K562 (cell line): ENCODE measurements around the gene PDCD1LG2. TPM values are rescaled to one million over a fixed set of nuclear protein-coding genes. Genes with fewer than 3 reads are reported as not detected.

Source experiments
- ATAC-seq: fragments of 200-7000 bp; cut with Tn5 transposase; 3 replicates; pipeline ENCODE4 v1.9.1; 2020; ENCODE audit warnings: moderate library complexity
- BruUV-seq: library from RNA; stranded (reverse); fragments of 400-500 nt; replicated peaks from 2 replicates; lab custom pipeline; 2021; lab: Mats Ljungman, UMichigan
- CTCF ChIA-PET: fragments of 300-600 bp; formaldehyde crosslinking; extraction: SDS; loops from one replicate; lab custom pipeline; 2021; ENCODE audit warnings: low intra/inter-chr PET ratio; lab: Yijun Ruan, JAX
- POLR2A ChIA-PET: fragments of 300-600, 350-650 bp; sonication (Branson Sonifier 250); formaldehyde crosslinking; extraction: SDS; loops from one replicate; lab custom pipeline; 2021; ENCODE audit warnings: antibody characterized with exemption, inconsistent platforms; lab: Yijun Ruan, JAX
- DNase-seq, 4 experiments: peaks; one replicate each; pipeline versions ENCODE4 v3.0.0 to v3.0.0-alpha.2; 2011 to 2018; ENCODE audit warnings: low spot score in 3 of 4, mixed read lengths in 3 of 4; ENCODE audit errors: extremely low read depth in 1 of 4
- FAIRE-seq: peaks from 2 replicates; lab custom pipeline; 2011; peaks lifted over from hg19 to GRCh38; lab: Jason Lieb, UNC
- H2AFZ ChIP-seq: 2 replicates; pipeline ENCODE4 v1.6.0; 2011; ENCODE audit warnings: low read depth, low read length, control low read depth, inconsistent platforms
- H3K27ac ChIP-seq: fragments of 200-600 bp; 3 replicates; pipeline ENCODE4 v1.8.0; 2011; ENCODE audit warnings: low read depth, mild to moderate bottlenecking, control low read depth, inconsistent platforms, low read length, moderate library complexity, mixed read lengths; ENCODE audit errors: extremely low read depth
- H3K27me3 ChIP-seq, 2 experiments: fragments of 300-600 bp in 1 of 2; 2 replicates in 1 of 2; 3 replicates in 1 of 2; pipeline versions ENCODE4 v1.6.0 to v1.8.0; 2011; ENCODE audit warnings: inconsistent platforms in 2 of 2, low read length in 2 of 2, mild to moderate bottlenecking in 1 of 2, mixed read lengths in 1 of 2, moderate library complexity in 1 of 2; ENCODE audit not compliant: control insufficient read depth in 2 of 2, insufficient read depth in 2 of 2
- H3K36me3 ChIP-seq: fragments of 300-600 bp; 3 replicates; pipeline ENCODE4 v1.8.0; 2011; ENCODE audit warnings: mild to moderate bottlenecking, low read length, inconsistent platforms; ENCODE audit not compliant: control insufficient read depth, insufficient read depth
- H3K4me1 ChIP-seq, 2 experiments: fragments of 200-600 bp in 1 of 2; replicated peaks in 1 of 2; 2 replicates in 1 of 2; 3 replicates in 1 of 2; pipeline versions ENCODE4 v1.5.1 to v1.8.0; 2011; ENCODE audit warnings: inconsistent platforms in 2 of 2, low read length in 2 of 2, mild to moderate bottlenecking in 1 of 2, mixed read lengths in 1 of 2, moderate library complexity in 1 of 2; ENCODE audit not compliant: control insufficient read depth in 2 of 2, insufficient read depth in 2 of 2
- H3K4me2 ChIP-seq: 2 replicates; pipeline ENCODE4 v1.6.1; 2011; ENCODE audit warnings: low read length, control low read depth, inconsistent platforms, mixed read lengths; ENCODE audit not compliant: insufficient read depth
- H3K4me3 ChIP-seq: fragments of 200-600 bp; sonication (generic), shearing (Covaris generic); 2 replicates; pipeline ENCODE4 v1.5.1; 2016; ENCODE audit warnings: control low read depth, inconsistent platforms
- H3K79me2 ChIP-seq: fragments of 200-600 bp; 3 replicates; pipeline ENCODE4 v1.8.0; 2011; ENCODE audit warnings: low read length, inconsistent platforms; ENCODE audit not compliant: control insufficient read depth, insufficient read depth
- H3K9ac ChIP-seq, 2 experiments: 2 replicates each; pipeline versions ENCODE4 v1.6.0 to v1.6.1; 2011; ENCODE audit warnings: low read depth in 2 of 2, low read length in 2 of 2, control low read depth in 1 of 2, inconsistent platforms in 1 of 2, mild to moderate bottlenecking in 1 of 2, mixed read lengths in 1 of 2; ENCODE audit not compliant: insufficient read depth in 1 of 2
- H3K9me1 ChIP-seq: one replicate; pipeline ENCODE4 v1.6.0; 2011; ENCODE audit warnings: inconsistent platforms, mild to moderate bottlenecking, low read length, moderate library complexity; ENCODE audit not compliant: control insufficient read depth, insufficient read depth
- H3K9me3 ChIP-seq: replicated peaks from 2 replicates; pipeline ENCODE4 v1.5.1; 2011; ENCODE audit warnings: low read depth, low read length, inconsistent platforms; ENCODE audit not compliant: control insufficient read depth, insufficient read depth
- H4K20me1 ChIP-seq: replicated peaks from 2 replicates; pipeline ENCODE4 v1.6.1; 2011; ENCODE audit warnings: low read length, inconsistent platforms, mixed read lengths; ENCODE audit not compliant: control insufficient read depth, insufficient read depth
- EP400 ChIP-seq: fragments of 450-650 bp; IDR thresholded peaks from 2 replicates; pipeline ENCODE4 v1.6.1; 2017; ENCODE audit warnings: antibody characterized with exemption, mild to moderate bottlenecking, moderate library complexity
- ERF ChIP-seq: fragments of 450-650 bp; formaldehyde crosslinking; IDR thresholded peaks from 2 replicates; pipeline ENCODE4 v1.4.0; 2020; ENCODE audit warnings: mild to moderate bottlenecking, mixed read lengths
- RFX1 ChIP-seq: fragments of 450-650 bp; IDR thresholded peaks from 2 replicates; pipeline ENCODE4 v1.6.1; 2016; ENCODE audit warnings: mild to moderate bottlenecking, moderate library complexity
- TAF9B ChIP-seq: fragments of 450-650 bp; IDR thresholded peaks from 2 replicates; pipeline ENCODE4 v1.6.1; 2018; ENCODE audit warnings: mild to moderate bottlenecking; ENCODE audit not compliant: partially characterized antibody
- YY1 ChIP-seq, 3 experiments: IDR thresholded peaks; 2 replicates each; pipeline ENCODE4 v1.6.1; 2011; ENCODE audit warnings: low read length in 2 of 3, mild to moderate bottlenecking in 2 of 3, moderate library complexity in 2 of 3, borderline replicate concordance in 1 of 3, control low read depth in 1 of 3, low read depth in 1 of 3; ENCODE audit not compliant: insufficient read depth in 3 of 3, insufficient replicate concordance in 2 of 3, control insufficient read depth in 1 of 3, insufficient read length in 1 of 3; ENCODE audit errors: extremely low read depth in 1 of 3
- WGBS: fragments of 100-300 bp; shearing (Covaris generic); methylation state at CpG from one replicate; pipeline ENCODE4 v1.1.6; 2016; ENCODE audit warnings: low coverage, mixed read lengths; ENCODE audit not compliant: insufficient coverage; ENCODE audit errors: missing lambda C conversion rate; 5-methylcytosine and 5-hydroxymethylcytosine counted together
- in situ Hi-C: fragments of 300-500 bp; cut with MboI; formaldehyde crosslinking; loops from 4 replicates; pipeline ENCODE4 v1.15.0; 2018; ENCODE audit warnings: inconsistent platforms, mixed read lengths
- intact Hi-C: fragments of 100-400 bp; cut with micrococcal nuclease; formaldehyde crosslinking; loops from 2 replicates; pipeline ENCODE4 v1.14.2; 2022
- polyA plus RNA-seq, 8 experiments: library from polyadenylated mRNA; depleted of rRNA in 4 of 8; stranded (reverse) in 5 of 8; unstranded in 3 of 8; fragments of >200 nt; fragmentation: Nextera tagmentation in 2 of 8; fragmentation: Illumina TruSeq in 1 of 8; extraction: Ambion mirVana in 2 of 8; extraction: Trizol in 1 of 8; gene quantifications; 2 replicates each; pipeline versions ENCODE4 v1.2.1 to v1.2.3, GENCODE V29; 2011 to 2014; ENCODE audit warnings: inconsistent platforms in 1 of 8, missing spikeins in 1 of 8
- total RNA-seq, 7 experiments: library from RNA; depleted of rRNA in 6 of 7; stranded (reverse); fragments of >200 nt in 6 of 7; fragmentation: Illumina TruSeq in 2 of 7; extraction: Trizol in 2 of 7; gene quantifications; 2 replicates each; pipeline versions ENCODE4 v1.2.1 to v1.2.3, GENCODE V29; 2011 to 2021; ENCODE audit warnings: low replicate concordance in 1 of 7
- TF ChIP-seq, protein P1 (sequence below), 2 experiments: IDR thresholded peaks; 2 replicates each; pipeline ENCODE4 v1.6.1; 2012; ENCODE audit warnings: improper control_type of control experiment in 2 of 2, low read depth in 2 of 2, low read length in 2 of 2, borderline replicate concordance in 1 of 2
- TF ChIP-seq, protein P2 (sequence below): sonication (generic); formaldehyde crosslinking; IDR thresholded peaks from 2 replicates; pipeline ENCODE4 v1.8.0; 2022; ENCODE audit warnings: mild to moderate bottlenecking, missing genetic modification reagents
- TF ChIP-seq, protein P3 (sequence below): fragments of 450-650 bp; conservative IDR thresholded peaks from 2 replicates; pipeline ENCODE4 v1.6.1; 2016; ENCODE audit warnings: missing genetic modification characterization, low read depth, mild to moderate bottlenecking, control low read depth, missing compliant biosample characterization
- TF ChIP-seq, protein P4 (sequence below): fragments of 450-650 bp; IDR thresholded peaks from 2 replicates; pipeline ENCODE4 v1.6.1; 2018; ENCODE audit warnings: mild to moderate bottlenecking, low read depth; ENCODE audit not compliant: partially characterized antibody

PDCD1LG2 gene
- total and polyA plus RNA-seq, 9 of the 15 experiments (the other 6 are each of a cell fraction or from before 2014, with no cell fraction given), result not detected

DNA sequence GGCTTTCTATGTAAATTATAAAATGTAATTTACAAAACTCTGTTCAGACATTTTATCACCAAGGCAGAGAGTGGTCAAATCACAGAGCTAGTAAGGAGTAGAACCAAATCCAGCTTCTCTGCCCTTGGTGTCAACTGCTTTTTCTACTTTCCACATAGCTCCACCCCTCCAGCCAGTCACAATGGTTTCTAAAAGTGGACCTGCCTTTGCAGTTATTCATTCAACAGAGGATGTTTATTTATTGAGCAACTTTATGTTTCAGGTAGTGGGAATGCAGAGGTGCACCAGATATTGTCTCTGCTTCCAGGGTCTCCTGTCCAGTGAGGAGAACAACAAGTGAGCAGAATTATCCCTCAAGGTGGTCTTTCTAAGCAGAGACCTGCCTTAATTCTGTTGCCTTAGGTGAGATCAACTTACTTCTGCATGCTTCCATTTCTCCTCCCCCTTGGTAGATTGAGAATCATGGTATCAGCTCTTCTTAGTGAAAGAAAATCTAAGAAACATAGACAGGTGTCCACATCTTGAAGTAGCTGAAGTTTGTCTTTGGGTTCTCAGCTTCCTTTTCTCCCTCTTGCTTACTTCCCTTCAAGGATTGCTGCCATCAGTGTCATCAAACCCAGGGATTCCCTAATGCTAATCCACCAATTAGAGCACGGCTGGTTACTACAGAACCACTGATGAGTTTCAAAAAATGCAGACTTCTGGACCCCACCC is 17.2 kb upstream of the PDCD1LG2 start (continued):
- TF ChIP-seq, protein P1, sequence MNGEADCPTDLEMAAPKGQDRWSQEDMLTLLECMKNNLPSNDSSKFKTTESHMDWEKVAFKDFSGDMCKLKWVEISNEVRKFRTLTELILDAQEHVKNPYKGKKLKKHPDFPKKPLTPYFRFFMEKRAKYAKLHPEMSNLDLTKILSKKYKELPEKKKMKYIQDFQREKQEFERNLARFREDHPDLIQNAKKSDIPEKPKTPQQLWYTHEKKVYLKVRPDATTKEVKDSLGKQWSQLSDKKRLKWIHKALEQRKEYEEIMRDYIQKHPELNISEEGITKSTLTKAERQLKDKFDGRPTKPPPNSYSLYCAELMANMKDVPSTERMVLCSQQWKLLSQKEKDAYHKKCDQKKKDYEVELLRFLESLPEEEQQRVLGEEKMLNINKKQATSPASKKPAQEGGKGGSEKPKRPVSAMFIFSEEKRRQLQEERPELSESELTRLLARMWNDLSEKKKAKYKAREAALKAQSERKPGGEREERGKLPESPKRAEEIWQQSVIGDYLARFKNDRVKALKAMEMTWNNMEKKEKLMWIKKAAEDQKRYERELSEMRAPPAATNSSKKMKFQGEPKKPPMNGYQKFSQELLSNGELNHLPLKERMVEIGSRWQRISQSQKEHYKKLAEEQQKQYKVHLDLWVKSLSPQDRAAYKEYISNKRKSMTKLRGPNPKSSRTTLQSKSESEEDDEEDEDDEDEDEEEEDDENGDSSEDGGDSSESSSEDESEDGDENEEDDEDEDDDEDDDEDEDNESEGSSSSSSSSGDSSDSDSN (IDR thresholded peaks at IDR 0.05; ENCODE audit: borderline replicate concordance in 1 of 2, low read depth in 2 of 2, low read length in 2 of 2), result no peak
- no peak for TF ChIP-seq RFX1

DNA sequence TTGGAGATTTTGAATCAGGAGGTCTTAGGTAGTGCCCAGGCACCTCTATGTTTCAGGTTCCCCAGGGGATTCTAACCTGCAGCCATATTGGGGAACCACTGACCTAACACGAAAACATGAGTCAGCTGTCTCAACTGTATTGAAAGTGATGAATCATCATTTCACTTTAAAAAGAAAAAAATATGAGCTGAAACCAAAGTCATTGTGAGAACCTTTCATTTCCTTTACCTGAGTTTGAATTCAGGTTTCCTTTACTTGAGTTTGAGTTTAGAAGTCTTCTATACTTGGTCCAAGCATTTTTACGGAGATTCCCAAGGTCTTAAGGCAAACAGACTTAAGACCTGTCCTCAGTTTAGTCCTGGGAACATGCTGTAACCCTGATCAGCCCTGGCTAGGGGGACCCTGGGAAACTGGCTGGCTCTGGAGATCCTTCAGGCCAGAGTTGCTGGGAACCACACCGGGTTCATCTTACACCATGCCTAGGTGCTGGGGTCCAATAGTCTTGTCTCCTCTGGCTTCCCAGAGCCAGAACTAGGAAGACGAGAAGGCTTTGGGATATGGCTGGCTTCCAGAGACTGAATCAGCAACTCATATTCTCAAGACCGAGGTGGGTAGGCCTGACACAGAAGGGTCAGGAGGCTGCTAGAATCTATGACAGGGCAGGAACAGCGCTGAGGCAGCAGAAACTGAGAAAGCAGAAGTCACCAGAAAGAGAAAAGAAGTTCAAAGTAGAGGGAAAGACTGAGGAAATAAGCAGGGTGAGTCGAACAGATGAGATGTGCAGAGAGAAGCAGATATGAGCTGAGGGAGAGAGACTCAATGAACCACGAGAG is 16.4 kb upstream of the PDCD1LG2 start:
- 12% methylated on average over 6 of the region's 8 CpGs for WGBS
- Histone ChIP-seq H3K27me3 (no peaks in the 10 kb centered on the region), H3K4me1 (peaks cover 0 to 18% of the 10 kb centered on the region in 2 experiments; a peak in 4 of 5 replicates), H3K4me2 (peak overlapping the region; percentile 64), H3K4me3 (no peak overlapping the region), H3K36me3 (no peaks in the 10 kb centered on the region), H3K9ac (peak overlapping the region; percentile 4 to 49; a peak in 3 of 4 replicates), H4K20me1 (no peaks in the 10 kb centered on the region), H3K9me3 (no peaks in the 10 kb centered on the region), H2AFZ (peak overlapping the region; percentile 94), H3K9me1 (no peaks in the 10 kb centered on the region), H3K27ac (peak overlapping the region; percentile 88), H3K79me2 (no peaks in the 10 kb centered on the region)
- no TSS peak for BruUV-seq
- in situ Hi-C loops, result no loop called here
- ChIA-PET POLR2A (interaction anchor here (0.6 kb wide), 1 partner anchor 26 kb away, joined by 3 read pairs; no protein-coding TSS in a partner anchor), CTCF (interaction anchor here (0.6 kb wide), 1 partner anchor 716 kb away, joined by 3 read pairs; no protein-coding TSS in a partner anchor)
- ATAC-seq (peak; percentile 81), FAIRE-seq (peak; percentile 65), DNase-seq (peak; percentile 21 to 52 (median 40))
- intact Hi-C loops, result no loop called here
- TF ChIP-seq ERF (CRISPR knock-in tag) (0 out of 2 replicates have a peak, but pooled peaks have one; percentile 70), TAF9B (peak; percentile 28), EP400 (0 out of 2 replicates have a peak, but pooled peaks have one; percentile 28), YY1 (IDR thresholded peaks at IDR 0.05; ENCODE audit: borderline replicate concordance in 1 of 3, control insufficient read depth in 1 of 3, extremely low read depth in 1 of 3, insufficient read depth in 3 of 3, insufficient read length in 1 of 3, insufficient replicate concordance in 2 of 3, low read depth in 1 of 3, low read length in 2 of 3) (peak in 2 of 3 experiments; percentile 45 to 75)
- TF ChIP-seq, protein P2, sequence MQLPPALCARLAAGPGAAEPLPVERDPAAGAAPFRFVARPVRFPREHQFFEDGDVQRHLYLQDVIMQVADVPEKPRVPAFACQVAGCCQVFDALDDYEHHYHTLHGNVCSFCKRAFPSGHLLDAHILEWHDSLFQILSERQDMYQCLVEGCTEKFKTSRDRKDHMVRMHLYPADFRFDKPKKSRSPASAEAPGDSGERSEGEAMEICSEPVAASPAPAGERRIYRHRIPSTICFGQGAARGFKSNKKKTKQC (CRISPR knock-in tag), result no peak
- TF ChIP-seq, protein P3, sequence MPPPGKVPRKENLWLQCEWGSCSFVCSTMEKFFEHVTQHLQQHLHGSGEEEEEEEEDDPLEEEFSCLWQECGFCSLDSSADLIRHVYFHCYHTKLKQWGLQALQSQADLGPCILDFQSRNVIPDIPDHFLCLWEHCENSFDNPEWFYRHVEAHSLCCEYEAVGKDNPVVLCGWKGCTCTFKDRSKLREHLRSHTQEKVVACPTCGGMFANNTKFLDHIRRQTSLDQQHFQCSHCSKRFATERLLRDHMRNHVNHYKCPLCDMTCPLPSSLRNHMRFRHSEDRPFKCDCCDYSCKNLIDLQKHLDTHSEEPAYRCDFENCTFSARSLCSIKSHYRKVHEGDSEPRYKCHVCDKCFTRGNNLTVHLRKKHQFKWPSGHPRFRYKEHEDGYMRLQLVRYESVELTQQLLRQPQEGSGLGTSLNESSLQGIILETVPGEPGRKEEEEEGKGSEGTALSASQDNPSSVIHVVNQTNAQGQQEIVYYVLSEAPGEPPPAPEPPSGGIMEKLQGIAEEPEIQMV (tag), result peak; percentile 60
- TF ChIP-seq, protein P4, sequence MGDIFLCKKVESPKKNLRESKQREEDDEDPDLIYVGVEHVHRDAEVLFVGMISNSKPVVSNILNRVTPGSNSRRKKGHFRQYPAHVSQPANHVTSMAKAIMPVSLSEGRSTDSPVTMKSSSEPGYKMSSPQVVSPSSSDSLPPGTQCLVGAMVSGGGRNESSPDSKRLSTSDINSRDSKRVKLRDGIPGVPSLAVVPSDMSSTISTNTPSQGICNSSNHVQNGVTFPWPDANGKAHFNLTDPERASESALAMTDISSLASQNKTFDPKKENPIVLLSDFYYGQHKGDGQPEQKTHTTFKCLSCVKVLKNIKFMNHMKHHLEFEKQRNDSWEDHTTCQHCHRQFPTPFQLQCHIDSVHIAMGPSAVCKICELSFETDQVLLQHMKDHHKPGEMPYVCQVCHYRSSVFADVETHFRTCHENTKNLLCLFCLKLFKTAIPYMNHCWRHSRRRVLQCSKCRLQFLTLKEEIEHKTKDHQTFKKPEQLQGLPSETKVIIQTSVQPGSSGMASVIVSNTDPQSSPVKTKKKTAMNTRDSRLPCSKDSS, result no peak
